Measurements from ENCODE around the gene OBSL1. TPM values are rescaled to one million over a fixed set of nuclear protein-coding genes. Genes with fewer than 3 reads are reported as not detected.

Gene OBSL1
- total and polyA plus RNA-seq, 2 of the 4 experiments (the other 2 are of a cell fraction) = 21.5 to 51.2 TPM

- no peak overlapping the region for H3K4me3 ChIP-seq (ENCODE audit: insufficient read depth, low read depth, low read length)
- no peak overlapping the region for H2BK20ac ChIP-seq (ENCODE audit: low read depth, low read length)
- 22% methylated on average over 1 of the region's 8 CpGs; no CpG with 5 or more reads in 1 of the 2 experiments for WGBS, 2 experiments (ENCODE audit: extremely low coverage in 2 of 2, insufficient read length in 1 of 2)
- peak overlapping the region; percentile 13 for H2AFZ ChIP-seq (replicated peaks; ENCODE audit: low read length, poor library complexity)
- H2AK5ac ChIP-seq (ENCODE audit: low read depth, low read length) = no peak overlapping the region
- no peaks in the 10 kb centered on the region for H3K27me3 ChIP-seq (ENCODE audit: control insufficient read depth, insufficient read depth, low read length)
- intact Hi-C loops (cut with micrococcal nuclease) (no loop called here), dilution Hi-C loops (cut with HindIII; ENCODE audit: low sequenced_read_pairs, unreplicated experiment) (no loop called here), in situ Hi-C loops (cut with MboI; ENCODE audit: low sequenced_read_pairs) (no loop called here)
- peaks cover 3% of the 10 kb centered on the region; the same call in 1 of the 2 replicates for H4K20me1 ChIP-seq (ENCODE audit: insufficient read depth, low read length)
- no peak overlapping the region for H3K27ac ChIP-seq (ENCODE audit: insufficient read depth, low read length)
- no peaks in the 10 kb centered on the region for H3K79me1 ChIP-seq (ENCODE audit: low read depth in 1 of 2, low read length in 2 of 2)
- ATAC-seq (ENCODE audit: low read depth) (peak; percentile 56), DNase-seq (no peak)
- no peak overlapping the region for H2BK5ac ChIP-seq (ENCODE audit: low read depth, low read length, poor library complexity, severe bottlenecking)
- H3K4me1 ChIP-seq (ENCODE audit: control insufficient read depth, insufficient read depth, low read length) = peaks cover 2% of the 10 kb centered on the region; the same call in 1 of the 2 replicates
- H3K4me2 ChIP-seq (ENCODE audit: low read depth, low read length) = no peak overlapping the region; the same call in 1 of the 2 replicates
- H4K91ac ChIP-seq (ENCODE audit: insufficient read depth, low read depth, low read length) = no peak overlapping the region
- no peaks in the 10 kb centered on the region; the same call in 1 of the 2 replicates for H3K9me1 ChIP-seq (ENCODE audit: insufficient read depth, low read length)
- H2BK120ac ChIP-seq (ENCODE audit: low read depth, low read length) = no peak overlapping the region
- TF ChIP-seq POLR2A (IDR thresholded peaks at IDR 0.05; ENCODE audit: low read depth, low read length) (no peak), RCOR1 (IDR thresholded peaks at IDR 0.05; ENCODE audit: insufficient replicate concordance, low read length) (no peak), SMC3 (IDR thresholded peaks at IDR 0.05; ENCODE audit: low read depth, low read length) (no peak), MXI1 (IDR thresholded peaks at IDR 0.05; ENCODE audit: borderline replicate concordance, low read depth, low read length) (no peak), CTCF (conservative IDR thresholded peaks at IDR 0.05; ENCODE audit: low read depth, low read length) (peak; percentile 39), RAD21 (IDR thresholded peaks at IDR 0.05; ENCODE audit: low read length) (no peak)
- H3K4ac ChIP-seq (ENCODE audit: low read depth, low read length) = no peak overlapping the region
- no peak overlapping the region for H3K14ac ChIP-seq (replicated peaks; ENCODE audit: low read depth, low read length)
- POLR2A ChIA-PET (ENCODE audit: unreplicated experiment) = no interaction called here
- CTCF ChIA-PET = interaction anchor here (0.6 to 2.0 kb wide), 9 partner anchors 9 to 1353 kb away, joined by 3 to 10 read pairs (median 3); partner anchors contain the start of genes CHPF, STK11IP and TMEM198
- H3K18ac ChIP-seq (ENCODE audit: low read depth, low read length) = no peak overlapping the region
- no peak overlapping the region for H4K8ac ChIP-seq (ENCODE audit: low read depth in 2 of 2, low read length in 2 of 2)
- H2AK9ac ChIP-seq (replicated peaks; ENCODE audit: low read depth, low read length, poor library complexity) = peak overlapping the region; percentile 34
- peaks cover 10% of the 10 kb centered on the region for H3K36me3 ChIP-seq (ENCODE audit: control insufficient read depth, insufficient read depth, low read length)
- no peak overlapping the region for H3K9ac ChIP-seq (ENCODE audit: low read depth, low read length)
- no peak overlapping the region for H3K56ac ChIP-seq (ENCODE audit: extremely low read depth, insufficient read depth, low read length)
- no peak overlapping the region for H3K23ac ChIP-seq (ENCODE audit: low read depth, low read length)
- no peak overlapping the region for H2BK15ac ChIP-seq (ENCODE audit: low read depth, low read length)
- H3K9me3 ChIP-seq (ENCODE audit: control insufficient read depth, insufficient read depth, low read length) = no peaks in the 10 kb centered on the region
- no peak overlapping the region for H4K5ac ChIP-seq (ENCODE audit: low read depth, low read length)
- no TSS peak for BruUV-seq (replicated peaks)
These were observed 11.1 kb downstream of the OBSL1 start for GRCh38 chr2:219560037-219560892.
